Raji (cell line): ENCODE data around the gene COBLL1.

ENCODE experiments used
- POLR2A ChIP-seq: IDR thresholded peaks from 2 replicates; pipeline ENCODE4 v1.6.1; 2011; ENCODE audit warnings: low read depth, low read length, control low read depth; ENCODE audit not compliant: insufficient read depth

COBLL1 gene

DNA sequence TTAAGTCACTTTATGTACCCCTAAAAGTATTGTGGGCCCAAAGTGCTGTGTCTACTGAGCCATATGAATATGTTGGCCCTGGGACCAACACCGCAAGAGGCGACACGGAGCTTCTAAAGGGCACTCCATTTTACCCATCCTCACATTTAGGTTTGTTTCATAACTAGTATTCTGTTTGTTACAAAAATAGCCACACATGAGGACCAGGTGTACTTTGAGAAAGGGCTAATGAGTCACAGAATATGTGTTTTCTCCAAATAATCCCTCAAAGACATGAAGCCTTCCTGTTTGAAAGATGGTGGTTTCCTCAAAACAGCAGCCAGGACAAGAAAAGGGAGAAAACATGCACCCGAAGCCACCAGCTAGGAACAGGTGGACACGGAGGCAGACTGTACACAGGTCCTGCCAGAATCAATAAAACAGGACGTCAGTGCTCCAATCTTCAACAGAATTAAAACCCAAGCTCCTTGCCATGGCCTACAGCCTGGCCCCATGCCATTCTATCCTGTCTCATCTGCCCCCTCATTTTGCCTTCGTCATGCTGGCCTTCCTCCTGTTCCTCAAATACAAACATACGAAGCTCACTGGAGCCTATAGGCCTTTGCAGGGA, 198.6 kb downstream of the COBLL1 start:
- TF ChIP-seq POLR2A: no peak

DNA sequence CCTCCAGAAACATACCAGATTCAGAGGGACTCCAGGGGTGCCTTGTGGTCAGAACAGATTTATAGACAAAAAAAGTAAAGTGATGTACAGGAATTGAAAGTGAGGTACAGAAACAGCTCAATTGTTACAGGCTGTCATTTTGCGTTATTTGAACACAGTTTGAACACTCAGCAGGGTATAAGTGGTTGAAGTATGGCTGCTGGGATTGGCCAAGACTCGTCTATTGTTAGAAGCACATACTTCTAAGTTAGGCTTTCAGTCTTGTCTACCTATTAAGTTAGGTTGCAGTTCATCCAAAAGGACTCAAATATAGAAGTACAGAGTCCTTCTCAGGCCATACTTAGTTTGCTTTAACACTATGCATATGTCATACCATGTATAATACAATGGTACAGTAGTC, 199.4 kb downstream of the COBLL1 start:
- TF ChIP-seq POLR2A: no peak
